ENCODE data around the gene CDHR4.
"Not testable (repeated sequence)": the region's sequence is repeated elsewhere in the genome, so short reads cannot be mapped to it uniquely, and the experiment has no call there.

Gene CDHR4

DNA sequence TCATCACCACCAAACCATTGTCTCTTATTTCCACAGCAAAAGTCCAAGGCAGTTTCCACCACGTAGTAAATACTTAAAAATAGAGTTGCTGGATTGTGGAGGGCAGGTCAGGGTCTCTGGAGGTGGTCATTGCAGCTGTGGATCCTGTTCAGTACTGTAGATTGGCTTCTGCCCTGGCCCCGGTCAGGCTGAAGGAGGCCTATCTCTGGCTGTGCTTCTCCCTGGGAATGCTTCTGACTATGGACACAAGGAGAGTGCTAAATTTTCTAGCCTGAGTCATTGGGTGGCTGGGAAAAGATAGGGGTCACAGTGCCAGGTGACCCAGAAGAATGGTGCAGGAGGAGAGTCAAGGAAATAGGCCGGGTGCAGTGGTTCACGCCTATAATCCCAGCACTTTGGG is 49.6 kb downstream of the CDHR4 start:
- no peak for TF ChIP-seq EZH2 (optimal IDR thresholded peaks at IDR 0.05; ENCODE audit: low read depth, low read length)
- TF ChIP-seq, protein P1, sequence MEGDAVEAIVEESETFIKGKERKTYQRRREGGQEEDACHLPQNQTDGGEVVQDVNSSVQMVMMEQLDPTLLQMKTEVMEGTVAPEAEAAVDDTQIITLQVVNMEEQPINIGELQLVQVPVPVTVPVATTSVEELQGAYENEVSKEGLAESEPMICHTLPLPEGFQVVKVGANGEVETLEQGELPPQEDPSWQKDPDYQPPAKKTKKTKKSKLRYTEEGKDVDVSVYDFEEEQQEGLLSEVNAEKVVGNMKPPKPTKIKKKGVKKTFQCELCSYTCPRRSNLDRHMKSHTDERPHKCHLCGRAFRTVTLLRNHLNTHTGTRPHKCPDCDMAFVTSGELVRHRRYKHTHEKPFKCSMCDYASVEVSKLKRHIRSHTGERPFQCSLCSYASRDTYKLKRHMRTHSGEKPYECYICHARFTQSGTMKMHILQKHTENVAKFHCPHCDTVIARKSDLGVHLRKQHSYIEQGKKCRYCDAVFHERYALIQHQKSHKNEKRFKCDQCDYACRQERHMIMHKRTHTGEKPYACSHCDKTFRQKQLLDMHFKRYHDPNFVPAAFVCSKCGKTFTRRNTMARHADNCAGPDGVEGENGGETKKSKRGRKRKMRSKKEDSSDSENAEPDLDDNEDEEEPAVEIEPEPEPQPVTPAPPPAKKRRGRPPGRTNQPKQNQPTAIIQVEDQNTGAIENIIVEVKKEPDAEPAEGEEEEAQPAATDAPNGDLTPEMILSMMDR (IDR thresholded peaks at IDR 0.05; ENCODE audit: low read length), result no peak
- Histone ChIP-seq H3K4me3 (ENCODE audit: low read length) (no peak overlapping the region), H3K36me3 (replicated peaks; ENCODE audit: insufficient read depth, low read length) (0 out of 2 replicates have a peak, but pooled peaks cover 4% of the 10 kb centered on the region), H3K9me2 (replicated peaks; ENCODE audit: insufficient read depth, low read length) (no peaks in the 10 kb centered on the region), H3K9me3 (replicated peaks; ENCODE audit: insufficient read depth, low read length) (no peaks in the 10 kb centered on the region), H4K20me1 (ENCODE audit: insufficient read depth, low read length) (no peaks in the 10 kb centered on the region), H3K4me2 (ENCODE audit: low read depth, low read length) (no peak overlapping the region), H3F3A (ENCODE audit: insufficient read depth, low read length) (no peaks in the 10 kb centered on the region), H2AFZ (ENCODE audit: low read length) (no peak overlapping the region), H3K4me1 (ENCODE audit: low read length) (no peaks in the 10 kb centered on the region), H3K9ac (ENCODE audit: low read length) (no peak overlapping the region), H3K79me2 (ENCODE audit: low read length) (peaks cover 49% of the 10 kb centered on the region), H3K27me3 (replicated peaks; ENCODE audit: insufficient read depth, low read length) (no peaks in the 10 kb centered on the region), H3K27ac (ENCODE audit: low read length) (no peak overlapping the region)
- no peak for DNase-seq

DNA sequence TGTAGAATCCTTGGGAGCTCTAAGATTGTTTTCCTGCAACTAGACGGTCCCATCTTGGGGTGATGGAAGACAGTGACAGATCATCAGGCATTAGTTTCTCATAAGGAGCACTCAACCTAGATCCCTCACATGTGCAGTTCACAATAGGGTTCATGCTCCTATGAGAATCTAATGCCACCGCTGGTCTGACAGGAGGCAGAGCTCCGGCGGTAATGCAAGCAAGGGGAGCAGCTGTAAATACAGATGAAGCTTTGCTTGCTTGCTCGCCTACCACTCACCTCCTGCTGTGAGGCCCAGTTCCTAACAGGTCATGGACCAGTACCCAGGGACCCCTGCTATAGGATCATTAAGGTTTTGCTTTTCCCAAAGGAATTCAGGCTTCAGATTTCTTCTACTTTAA is 50.8 kb downstream of the CDHR4 start:
- H3K9me2 ChIP-seq (replicated peaks; ENCODE audit: insufficient read depth, low read length); H3K4me3 ChIP-seq (ENCODE audit: low read length); H3K27me3 ChIP-seq (replicated peaks; ENCODE audit: insufficient read depth, low read length); H3K27ac ChIP-seq (ENCODE audit: low read length); DNase-seq; H3K4me1 ChIP-seq (ENCODE audit: low read length); H3K36me3 ChIP-seq (replicated peaks; ENCODE audit: insufficient read depth, low read length); H2AFZ ChIP-seq (ENCODE audit: low read length); H3K4me2 ChIP-seq (ENCODE audit: low read depth, low read length); H3K9ac ChIP-seq (ENCODE audit: low read length); H4K20me1 ChIP-seq (ENCODE audit: insufficient read depth, low read length); H3K9me3 ChIP-seq (replicated peaks; ENCODE audit: insufficient read depth, low read length); H3F3A ChIP-seq (ENCODE audit: insufficient read depth, low read length): not testable (repeated sequence)
- peaks cover 37% of the 10 kb centered on the region for H3K79me2 ChIP-seq (ENCODE audit: low read length)

DNA sequence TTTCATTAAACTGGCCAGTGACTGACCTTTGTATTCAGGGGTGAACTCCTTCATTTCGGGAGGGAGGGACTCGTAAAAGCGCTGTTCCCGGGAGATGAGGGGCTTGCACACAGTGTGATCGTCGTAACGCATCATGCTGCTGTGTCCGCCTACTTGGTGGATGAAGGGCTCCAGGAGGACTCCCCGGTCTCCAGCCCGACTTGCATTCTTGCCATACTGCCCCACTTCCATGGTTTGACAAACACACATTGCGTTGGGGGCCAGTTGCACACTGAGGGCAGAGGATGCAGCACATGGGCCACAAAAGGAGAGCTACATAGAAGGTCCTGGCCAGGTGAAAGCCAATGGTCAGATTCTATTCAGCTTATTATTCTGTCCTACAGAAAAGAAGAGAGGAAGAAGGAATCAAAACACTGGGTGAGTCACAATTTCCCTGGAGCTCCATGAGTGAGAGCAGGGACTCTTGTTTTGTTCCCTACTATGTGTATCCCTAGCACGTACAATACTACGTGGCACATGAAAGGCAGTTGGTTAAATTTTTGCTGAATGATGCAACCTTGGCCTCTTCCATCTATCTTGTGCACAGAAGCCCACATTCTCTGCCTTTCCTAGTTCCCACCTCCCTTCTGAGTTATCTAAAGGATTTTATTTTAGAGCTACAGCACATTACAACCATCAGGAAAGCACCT is 51.7 kb downstream of the CDHR4 start:
- H3K27ac ChIP-seq (ENCODE audit: low read length), result no peak overlapping the region
- H3K36me3 ChIP-seq (replicated peaks; ENCODE audit: insufficient read depth, low read length), result 0 out of 2 replicates have a peak, but pooled peaks cover 4% of the 10 kb centered on the region
- no peak for TF ChIP-seq EZH2 (optimal IDR thresholded peaks at IDR 0.05; ENCODE audit: low read depth, low read length)
- TF ChIP-seq, protein P1 (IDR thresholded peaks at IDR 0.05; ENCODE audit: low read length), result no peak
- TF ChIP-seq EZH2phosphoT487 (IDR thresholded peaks at IDR 0.05; ENCODE audit: low read length), result no peak
- H3K79me2 ChIP-seq (ENCODE audit: low read length), result peaks cover 32% of the 10 kb centered on the region
- H3K4me2 ChIP-seq (ENCODE audit: low read depth, low read length), result no peak overlapping the region
- H3F3A ChIP-seq (ENCODE audit: insufficient read depth, low read length), result no peaks in the 10 kb centered on the region
- no peak overlapping the region for H2AFZ ChIP-seq (ENCODE audit: low read length)
- no peak for DNase-seq
- H3K9ac ChIP-seq (ENCODE audit: low read length), result no peak overlapping the region
- H3K9me2 ChIP-seq (replicated peaks; ENCODE audit: insufficient read depth, low read length), result no peaks in the 10 kb centered on the region
- no peak overlapping the region for H3K4me3 ChIP-seq (ENCODE audit: low read length)
- H3K27me3 ChIP-seq (replicated peaks; ENCODE audit: insufficient read depth, low read length), result no peaks in the 10 kb centered on the region
- H3K9me3 ChIP-seq (replicated peaks; ENCODE audit: insufficient read depth, low read length), result no peaks in the 10 kb centered on the region
- no peaks in the 10 kb centered on the region for H3K4me1 ChIP-seq (ENCODE audit: low read length)
- no peaks in the 10 kb centered on the region for H4K20me1 ChIP-seq (ENCODE audit: insufficient read depth, low read length)

DNA sequence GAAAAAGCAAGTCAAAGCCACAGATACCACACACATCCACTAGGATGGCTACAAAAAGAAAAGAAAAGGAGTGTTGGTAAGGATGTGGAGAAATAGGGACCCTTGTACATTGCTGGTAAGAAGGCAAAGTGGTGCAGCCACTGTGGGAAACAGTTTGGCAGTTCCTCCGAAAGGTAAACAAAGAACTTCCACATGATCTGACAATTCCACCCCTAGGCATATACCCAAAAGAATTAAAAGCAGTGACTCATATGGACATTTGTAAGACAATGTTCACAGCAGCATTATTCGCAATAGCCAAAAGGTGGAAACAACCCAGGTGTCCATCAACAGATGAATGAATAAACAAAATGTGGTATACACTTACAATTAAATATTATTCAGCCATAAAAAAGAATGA is 53.7 kb downstream of the CDHR4 start:
- no peaks in the 10 kb centered on the region for H4K20me1 ChIP-seq (ENCODE audit: insufficient read depth, low read length)
- H3K79me2 ChIP-seq (ENCODE audit: low read length), result peaks cover 26% of the 10 kb centered on the region
- TF ChIP-seq, protein P1 (IDR thresholded peaks at IDR 0.05; ENCODE audit: low read length), result no peak
- TF ChIP-seq EZH2 (optimal IDR thresholded peaks at IDR 0.05; ENCODE audit: low read depth, low read length) (no peak), EZH2phosphoT487 (IDR thresholded peaks at IDR 0.05; ENCODE audit: low read length) (no peak)
- H3K36me3 ChIP-seq (replicated peaks; ENCODE audit: insufficient read depth, low read length), result 0 out of 2 replicates have a peak, but pooled peaks cover 4% of the 10 kb centered on the region
- H3K4me3 ChIP-seq (ENCODE audit: low read length), result no peak overlapping the region
- no peak overlapping the region for H3K27ac ChIP-seq (ENCODE audit: low read length)
- no peak overlapping the region for H3K9ac ChIP-seq (ENCODE audit: low read length)
- H2AFZ ChIP-seq (ENCODE audit: low read length), result no peak overlapping the region
- no peak for DNase-seq
- H3K9me3 ChIP-seq (replicated peaks; ENCODE audit: insufficient read depth, low read length), result no peaks in the 10 kb centered on the region
- H3K4me2 ChIP-seq (ENCODE audit: low read depth, low read length), result no peak overlapping the region
- no peaks in the 10 kb centered on the region for H3K4me1 ChIP-seq (ENCODE audit: low read length)
- no peaks in the 10 kb centered on the region for H3K9me2 ChIP-seq (replicated peaks; ENCODE audit: insufficient read depth, low read length)
- H3F3A ChIP-seq (ENCODE audit: insufficient read depth, low read length), result no peaks in the 10 kb centered on the region
- no peaks in the 10 kb centered on the region for H3K27me3 ChIP-seq (replicated peaks; ENCODE audit: insufficient read depth, low read length)

All from MM.1S (cell line).